ENCODE results near the gene GIMAP4. TPM values are rescaled to one million over a fixed set of nuclear protein-coding genes. Genes with fewer than 3 reads are reported as not detected.

GIMAP4 gene
- total and polyA plus RNA-seq, 2 donors (not counting 1 experiment from before 2014, with no cell fraction given): 0.27 to 0.66 TPM

DNA sequence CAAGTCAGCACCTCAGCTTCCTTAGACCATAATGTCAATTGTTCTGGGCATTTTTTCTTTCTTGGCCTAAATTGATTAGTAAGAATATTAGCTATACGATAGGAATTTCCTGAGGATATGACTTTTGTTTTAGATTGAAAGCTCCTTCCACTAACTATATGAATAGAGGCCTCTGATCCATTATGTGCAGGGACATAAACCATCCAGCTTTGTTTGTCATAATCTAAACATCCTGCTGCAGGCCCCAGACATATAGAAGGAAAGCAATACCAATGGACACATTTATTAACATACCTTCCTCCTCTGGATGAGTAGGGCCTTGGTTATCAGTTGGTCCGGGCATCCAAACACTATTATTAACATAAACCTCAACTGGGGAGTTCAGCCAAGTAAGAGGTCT lies 4.3 kb upstream of the GIMAP4 start:
- no peak overlapping the region for H2AFZ ChIP-seq (ENCODE audit: insufficient read depth, low read depth, low read length, poor library complexity, severe bottlenecking)
- CTCF ChIA-PET: no interaction called here
- H3K9me3 ChIP-seq (ENCODE audit: control extremely low read depth in 1 of 3, control insufficient read depth in 2 of 3, insufficient read depth in 1 of 3, low read length in 2 of 3): peaks cover 3 to 14% (median 13%) of the 10 kb centered on the region in 3 donors
- no peak for ATAC-seq (ENCODE audit: low read depth)
- peaks cover 12% of the 10 kb centered on the region for H3K27me3 Mint-ChIP-seq
- no peak overlapping the region for H3K9ac ChIP-seq (ENCODE audit: low read length)
- no peak for DNase-seq
- peaks cover 0 to 4% (median 0%) of the 10 kb centered on the region in 4 experiments for H3K27me3 ChIP-seq (replicated peaks in 1 of 4; ENCODE audit: control extremely low read depth in 1 of 4, control insufficient read depth in 3 of 4, insufficient read depth in 4 of 4, low read length in 3 of 4)
- H3K27ac Mint-ChIP-seq: no peak overlapping the region
- H3K4me2 ChIP-seq (replicated peaks; ENCODE audit: low read depth, low read length, poor library complexity, severe bottlenecking): no peak overlapping the region
- H3K4me3 ChIP-seq (ENCODE audit: control extremely low read depth in 1 of 5, extremely low read depth in 1 of 5, insufficient read depth in 1 of 5, low read depth in 2 of 5, low read length in 4 of 5): no peak overlapping the region
- no peaks in the 10 kb centered on the region for H3K79me2 ChIP-seq (ENCODE audit: control insufficient read depth, insufficient read depth, low read length)
- H3K4me1 Mint-ChIP-seq: no peaks in the 10 kb centered on the region
- intact Hi-C loops (cut with micrococcal nuclease): no loop called here
- H4K20me1 ChIP-seq (ENCODE audit: control insufficient read depth, insufficient read depth, low read length, poor library complexity, severe bottlenecking): no peaks in the 10 kb centered on the region
- H3K36me3 ChIP-seq (replicated peaks in 1 of 2; ENCODE audit: control extremely low read depth in 1 of 2, control insufficient read depth in 1 of 2, extremely low read depth in 1 of 2, insufficient read depth in 2 of 2, low read length in 1 of 2): no peaks in the 10 kb centered on the region
- H3K27ac ChIP-seq (ENCODE audit: low read length in 2 of 2): no peak overlapping the region
- no peaks in the 10 kb centered on the region for H3K4me1 ChIP-seq (ENCODE audit: control insufficient read depth in 2 of 2, insufficient read depth in 2 of 2, low read length in 2 of 2)
- TF ChIP-seq, protein P1, sequence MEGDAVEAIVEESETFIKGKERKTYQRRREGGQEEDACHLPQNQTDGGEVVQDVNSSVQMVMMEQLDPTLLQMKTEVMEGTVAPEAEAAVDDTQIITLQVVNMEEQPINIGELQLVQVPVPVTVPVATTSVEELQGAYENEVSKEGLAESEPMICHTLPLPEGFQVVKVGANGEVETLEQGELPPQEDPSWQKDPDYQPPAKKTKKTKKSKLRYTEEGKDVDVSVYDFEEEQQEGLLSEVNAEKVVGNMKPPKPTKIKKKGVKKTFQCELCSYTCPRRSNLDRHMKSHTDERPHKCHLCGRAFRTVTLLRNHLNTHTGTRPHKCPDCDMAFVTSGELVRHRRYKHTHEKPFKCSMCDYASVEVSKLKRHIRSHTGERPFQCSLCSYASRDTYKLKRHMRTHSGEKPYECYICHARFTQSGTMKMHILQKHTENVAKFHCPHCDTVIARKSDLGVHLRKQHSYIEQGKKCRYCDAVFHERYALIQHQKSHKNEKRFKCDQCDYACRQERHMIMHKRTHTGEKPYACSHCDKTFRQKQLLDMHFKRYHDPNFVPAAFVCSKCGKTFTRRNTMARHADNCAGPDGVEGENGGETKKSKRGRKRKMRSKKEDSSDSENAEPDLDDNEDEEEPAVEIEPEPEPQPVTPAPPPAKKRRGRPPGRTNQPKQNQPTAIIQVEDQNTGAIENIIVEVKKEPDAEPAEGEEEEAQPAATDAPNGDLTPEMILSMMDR (IDR thresholded peaks at IDR 0.05): no peak
- no peak for TF ChIP-seq EZH2 (IDR thresholded peaks at IDR 0.05; ENCODE audit: borderline replicate concordance, insufficient read depth, low read depth, low read length, poor library complexity, severe bottlenecking)
- no CpG with 5 or more reads among the region's 2 CpGs for WGBS (ENCODE audit: insufficient coverage)
- no peak overlapping the region for H3K4me3 Mint-ChIP-seq
- H3K9me3 Mint-ChIP-seq (ENCODE audit: insufficient read depth): peaks cover 21% of the 10 kb centered on the region
- POLR2A ChIA-PET: no interaction called here

DNA sequence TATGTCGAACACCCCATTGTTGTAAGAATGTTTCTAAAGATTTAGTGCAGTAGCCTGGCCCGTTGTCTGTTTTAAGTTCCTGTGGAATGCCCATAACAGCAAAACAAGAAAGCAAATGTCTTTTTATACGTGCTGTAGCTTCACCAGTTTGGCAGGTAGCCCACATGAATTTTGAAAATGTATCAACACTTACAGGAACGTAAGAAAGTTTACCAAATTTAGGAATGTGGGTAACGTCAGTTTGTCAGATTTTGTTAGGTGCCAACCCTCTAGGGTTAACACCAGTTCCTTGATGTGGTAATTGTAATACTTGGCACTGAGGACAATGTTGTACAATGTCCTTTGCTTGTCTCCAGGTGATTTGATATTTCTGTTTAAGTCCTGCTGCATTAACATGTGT lies 3.2 kb upstream of the GIMAP4 start:
- no peak overlapping the region for H3K4me2 ChIP-seq (replicated peaks; ENCODE audit: low read depth, low read length, poor library complexity, severe bottlenecking)
- H3K27ac ChIP-seq (ENCODE audit: low read length in 2 of 2): no peak overlapping the region
- no peak overlapping the region for H3K9ac ChIP-seq (ENCODE audit: low read length)
- CTCF ChIA-PET: interaction anchor here (0.6 kb wide), 2 partner anchors 81 to 580 kb away, joined by 3 to 4 read pairs; no protein-coding TSS in a partner anchor
- H3K4me1 Mint-ChIP-seq: no peaks in the 10 kb centered on the region
- H3K36me3 ChIP-seq (replicated peaks in 1 of 2; ENCODE audit: control extremely low read depth in 1 of 2, control insufficient read depth in 1 of 2, extremely low read depth in 1 of 2, insufficient read depth in 2 of 2, low read length in 1 of 2): no peaks in the 10 kb centered on the region
- WGBS (ENCODE audit: insufficient coverage): 75% methylated on average over 5 of the region's 5 CpGs
- no peak for TF ChIP-seq EZH2 (IDR thresholded peaks at IDR 0.05; ENCODE audit: borderline replicate concordance, insufficient read depth, low read depth, low read length, poor library complexity, severe bottlenecking)
- TF ChIP-seq, protein P1 (IDR thresholded peaks at IDR 0.05): no peak
- H3K79me2 ChIP-seq (ENCODE audit: control insufficient read depth, insufficient read depth, low read length): no peaks in the 10 kb centered on the region
- H3K27me3 ChIP-seq (replicated peaks in 1 of 4; ENCODE audit: control extremely low read depth in 1 of 4, control insufficient read depth in 3 of 4, insufficient read depth in 4 of 4, low read length in 3 of 4): peaks cover 0 to 4% (median 0%) of the 10 kb centered on the region in 4 experiments
- peaks cover 3 to 14% (median 13%) of the 10 kb centered on the region in 3 donors for H3K9me3 ChIP-seq (ENCODE audit: control extremely low read depth in 1 of 3, control insufficient read depth in 2 of 3, insufficient read depth in 1 of 3, low read length in 2 of 3)
- POLR2A ChIA-PET: no interaction called here
- no peaks in the 10 kb centered on the region for H3K4me1 ChIP-seq (ENCODE audit: control insufficient read depth in 2 of 2, insufficient read depth in 2 of 2, low read length in 2 of 2)
- H3K9me3 Mint-ChIP-seq (ENCODE audit: insufficient read depth): peaks cover 18% of the 10 kb centered on the region
- H3K4me3 Mint-ChIP-seq: no peak overlapping the region
- ATAC-seq (ENCODE audit: low read depth) (no peak), DNase-seq (no peak)
- intact Hi-C loops (cut with micrococcal nuclease): no loop called here
- H2AFZ ChIP-seq (ENCODE audit: insufficient read depth, low read depth, low read length, poor library complexity, severe bottlenecking): no peak overlapping the region
- no peak overlapping the region for H3K4me3 ChIP-seq (ENCODE audit: control extremely low read depth in 1 of 5, extremely low read depth in 1 of 5, insufficient read depth in 1 of 5, low read depth in 2 of 5, low read length in 4 of 5)
- H3K27me3 Mint-ChIP-seq: peaks cover 12% of the 10 kb centered on the region
- no peak overlapping the region for H3K27ac Mint-ChIP-seq
- H4K20me1 ChIP-seq (ENCODE audit: control insufficient read depth, insufficient read depth, low read length, poor library complexity, severe bottlenecking): no peaks in the 10 kb centered on the region
